Endothelial cell of umbilical vein (primary cell): Measurements from ENCODE around the gene MIPEP. TPM values are rescaled to one million over a fixed set of nuclear protein-coding genes. Genes with fewer than 3 reads are reported as not detected.

Source experiments
- BruUV-seq: library from RNA; stranded (reverse); fragments of 400-500 nt; replicated peaks from 2 replicates; lab custom pipeline; 2021; lab: Mats Ljungman, UMichigan
- CTCF ChIA-PET: fragments of 300-600, 350-600 bp; sonication (Branson Sonifier 250); formaldehyde crosslinking; loops from one replicate; lab custom pipeline; 2021; ENCODE audit warnings: antibody characterized with exemption, inconsistent platforms; lab: Charles Lee
- POLR2A ChIA-PET: fragments of 300-600, 350-600 bp; sonication (Branson Sonifier 250); formaldehyde crosslinking; loops from one replicate; lab custom pipeline; 2021; ENCODE audit warnings: antibody characterized with exemption, inconsistent platforms; lab: Charles Lee
- DNase-seq: peaks from one replicate; pipeline ENCODE4 v3.0.0-alpha.2; 2011; ENCODE audit warnings: low read depth, low spot score
- FAIRE-seq: peaks from 2 replicates; lab custom pipeline; 2011; peaks lifted over from hg19 to GRCh38; lab: Jason Lieb, UNC
- H2AFZ ChIP-seq: 2 replicates; pipeline ENCODE4 v1.6.0; 2012; ENCODE audit warnings: low read depth, low read length, control low read depth, inconsistent platforms
- H3K27ac ChIP-seq: 2 replicates; pipeline ENCODE4 v1.5.1; 2011; ENCODE audit warnings: low read depth, mild to moderate bottlenecking, control low read depth, low read length, moderate library complexity; ENCODE audit not compliant: insufficient read depth
- H3K27me3 ChIP-seq, 2 experiments: 2 replicates each; pipeline versions ENCODE4 v1.6.0 to v1.6.1; 2011; ENCODE audit warnings: low read length in 2 of 2, mixed read lengths in 1 of 2; ENCODE audit not compliant: control insufficient read depth in 2 of 2, insufficient read depth in 2 of 2
- H3K36me3 ChIP-seq, 2 experiments: 2 replicates in 1 of 2; 3 replicates in 1 of 2; pipeline ENCODE4 v1.5.1; 2011; ENCODE audit warnings: low read length in 2 of 2, mild to moderate bottlenecking in 1 of 2, moderate library complexity in 1 of 2; ENCODE audit not compliant: control insufficient read depth in 2 of 2, insufficient read depth in 2 of 2; ENCODE audit errors: extremely low read depth in 1 of 2
- H3K4me1 ChIP-seq: 3 replicates; pipeline ENCODE4 v1.5.1; 2011; ENCODE audit warnings: mild to moderate bottlenecking, low read length; ENCODE audit not compliant: control insufficient read depth, insufficient read depth; ENCODE audit errors: extremely low read depth
- H3K4me2 ChIP-seq: 2 replicates; pipeline ENCODE4 v1.6.1; 2011; ENCODE audit warnings: low read length, control low read depth, mixed read lengths; ENCODE audit not compliant: insufficient read depth
- H3K4me3 ChIP-seq, 3 experiments: fragments of 200-600 bp in 1 of 3; sonication (generic), shearing (Covaris generic) in 1 of 3; replicated peaks in 1 of 3; 2 replicates each; pipeline ENCODE4 v1.5.1; 2011 to 2016; ENCODE audit warnings: control low read depth in 3 of 3, low read length in 3 of 3, mild to moderate bottlenecking in 2 of 3, inconsistent platforms in 1 of 3, low read depth in 1 of 3, moderate library complexity in 1 of 3; ENCODE audit not compliant: insufficient read depth in 1 of 3
- H3K79me2 ChIP-seq: 2 replicates; pipeline ENCODE4 v1.6.0; 2012; ENCODE audit warnings: low read length, inconsistent platforms; ENCODE audit not compliant: control insufficient read depth, insufficient read depth
- H3K9ac ChIP-seq: replicated peaks from 2 replicates; pipeline ENCODE3; 2011; ENCODE audit warnings: low read length, control low read depth; ENCODE audit not compliant: insufficient read depth; ENCODE audit errors: extremely low read depth
- H3K9me1 ChIP-seq: replicated peaks from 3 replicates; pipeline ENCODE4 v1.6.0; 2011; ENCODE audit warnings: mild to moderate bottlenecking, low read length; ENCODE audit not compliant: control insufficient read depth, insufficient read depth; ENCODE audit errors: extremely low read depth
- H3K9me3 ChIP-seq: replicated peaks from 2 replicates; pipeline ENCODE4 v1.5.1; 2012; ENCODE audit warnings: low read length, inconsistent platforms; ENCODE audit not compliant: control insufficient read depth, insufficient read depth
- H4K20me1 ChIP-seq: replicated peaks from 2 replicates; pipeline ENCODE3; 2011; ENCODE audit warnings: mild to moderate bottlenecking, low read length; ENCODE audit not compliant: control insufficient read depth, insufficient read depth; ENCODE audit errors: extremely low read depth
- CTCF ChIP-seq, 2 donors: IDR thresholded peaks; 1 replicate in 1 of 2; 2 replicates in 1 of 2; pipeline ENCODE4 v1.5.1; 2011; ENCODE audit warnings: low read length in 2 of 2, mild to moderate bottlenecking in 2 of 2, moderate library complexity in 2 of 2, control low read depth in 1 of 2, inconsistent platforms in 1 of 2, low read depth in 1 of 2; ENCODE audit not compliant: insufficient read depth in 1 of 2; ENCODE audit errors: extremely low read depth in 1 of 2
- EZH2 ChIP-seq: IDR thresholded peaks from 2 replicates; pipeline ENCODE4 v1.6.1; 2012; ENCODE audit warnings: borderline replicate concordance, low read depth, mild to moderate bottlenecking, moderate library complexity, low read length, inconsistent platforms; ENCODE audit not compliant: severe bottlenecking
- FOS ChIP-seq: IDR thresholded peaks from 2 replicates; pipeline ENCODE4 v1.6.1; 2011; ENCODE audit warnings: mild to moderate bottlenecking, low read length, moderate library complexity, borderline replicate concordance; ENCODE audit not compliant: insufficient read depth
- GATA2 ChIP-seq: IDR thresholded peaks from 2 replicates; pipeline ENCODE4 v1.7.0; 2011; ENCODE audit warnings: low read depth, mild to moderate bottlenecking, moderate library complexity, mixed read lengths, low read length; ENCODE audit not compliant: insufficient read length, insufficient read depth
- JUN ChIP-seq: IDR thresholded peaks from 2 replicates; pipeline ENCODE4 v1.6.1; 2011; ENCODE audit warnings: borderline replicate concordance, low read depth; ENCODE audit not compliant: insufficient read length, insufficient read depth
- MAX ChIP-seq: IDR thresholded peaks from 2 replicates; pipeline ENCODE4 v1.6.1; 2011; ENCODE audit not compliant: insufficient read depth, insufficient read length
- MYC ChIP-seq: IDR thresholded peaks from one replicate; pipeline ENCODE4 v1.6.1; 2011; ENCODE audit warnings: mild to moderate bottlenecking, low read depth, low read length
- POLR2A ChIP-seq: IDR thresholded peaks from 2 replicates; pipeline ENCODE4 v1.6.1; 2012; ENCODE audit warnings: low read depth, mild to moderate bottlenecking, control low read depth, low read length
- POLR2AphosphoS5 ChIP-seq: IDR thresholded peaks from 2 replicates; pipeline ENCODE4 v1.6.1; 2012; ENCODE audit warnings: low read depth, mild to moderate bottlenecking, control low read depth, low read length, moderate library complexity; ENCODE audit not compliant: insufficient read depth
- dilution Hi-C: fragments of 300-500 bp; cut with MboI; formaldehyde crosslinking; loops from one replicate; pipeline ENCODE4 v1.15.0; 2019; ENCODE audit warnings: low sequenced_read_pairs; ENCODE audit not compliant: extremely low pct_ligation_motif_present
- intact Hi-C: fragments of 100-400 bp; cut with micrococcal nuclease; formaldehyde crosslinking; loops from one replicate; pipeline ENCODE4 v1.10.0; 2022
- polyA plus RNA-seq, 4 experiments: library from polyadenylated mRNA; depleted of rRNA in 3 of 4; stranded (reverse) in 3 of 4; unstranded in 1 of 4; fragments of >200 nt; gene quantifications; 2 replicates each; pipeline versions ENCODE4 v1.2.1 to v1.2.3, GENCODE V29; 2011 to 2012; ENCODE audit warnings: missing spikeins in 1 of 4
- total RNA-seq: library from RNA; stranded (reverse); gene quantifications from 2 replicates; pipeline ENCODE4 v1.2.3, GENCODE V29; 2021

The MIPEP gene
- total and polyA plus RNA-seq, 2 donors (not counting 3 experiments of a cell fraction or from before 2014, with no cell fraction given) = 12.4 to 19.2 TPM

GRCh38 chr13:23752111-23753001, 136.8 kb downstream of the MIPEP start:
- no TSS peak for BruUV-seq
- H3K36me3 ChIP-seq = no peaks in the 10 kb centered on the region
- DNase-seq (no peak), FAIRE-seq (no peak)
- H3K9ac ChIP-seq = no peak overlapping the region
- dilution Hi-C loops (no loop called here), intact Hi-C loops (no loop called here)
- ChIA-PET POLR2A (no interaction called here), CTCF (interaction anchor here (1.4 to 5.0 kb wide), 3 partner anchors 10 to 45 kb away, joined by 4 to 21 read pairs (median 19); no protein-coding TSS in a partner anchor)
- H3K4me3 ChIP-seq = no peak overlapping the region
- H3K27ac ChIP-seq = no peak overlapping the region
- H3K27me3 ChIP-seq = no peaks in the 10 kb centered on the region
- no peaks in the 10 kb centered on the region for H3K79me2 ChIP-seq
- peaks cover 13% of the 10 kb centered on the region for H3K4me1 ChIP-seq
- no peaks in the 10 kb centered on the region for H3K9me3 ChIP-seq
- no peak for TF ChIP-seq CTCF (IDR thresholded peaks at IDR 0.05; ENCODE audit: extremely low read depth in 1 of 2, insufficient read depth in 1 of 2, low read depth in 1 of 2, low read length in 2 of 2)
- no peak for TF ChIP-seq JUN
- TF ChIP-seq FOS = no peak
- no peak for TF ChIP-seq GATA2
- TF ChIP-seq MAX = no peak
- no peak for TF ChIP-seq POLR2AphosphoS5
- no peak for TF ChIP-seq MYC
- TF ChIP-seq POLR2A = no peak
- no peak for TF ChIP-seq EZH2
- no peak overlapping the region for H2AFZ ChIP-seq
- no peaks in the 10 kb centered on the region for H4K20me1 ChIP-seq
- H3K9me1 ChIP-seq = no peaks in the 10 kb centered on the region
- H3K4me2 ChIP-seq = no peak overlapping the region
